ENCODE results near the gene BMP6. TPM values are rescaled to one million over a fixed set of nuclear protein-coding genes. Genes with fewer than 3 reads are reported as not detected.

The BMP6 gene
- total and polyA plus RNA-seq, 2 of the 8 experiments (the other 6 are each of a cell fraction or from before 2014, with no cell fraction given) = 2.0 to 2.1 TPM

GRCh38 chr6:7921632-7922092, 195.8 kb downstream of the BMP6 start:
- Histone ChIP-seq H3K27ac (ENCODE audit: low read depth, low read length) (no peak overlapping the region), H2BK5ac (ENCODE audit: low read depth, low read length) (no peak overlapping the region), H3K18ac (ENCODE audit: extremely low read depth, low read length) (no peak overlapping the region), H4K91ac (replicated peaks; ENCODE audit: insufficient read length, low read length) (no peak overlapping the region), H3K79me1 (ENCODE audit: low read depth, low read length) (no peaks in the 10 kb centered on the region; the same call in 1 of the 2 replicates), H3K9ac (replicated peaks in 1 of 4; ENCODE audit: extremely low read depth in 1 of 4, low read depth in 3 of 4, low read length in 3 of 4) (no peak overlapping the region), H2BK20ac (ENCODE audit: low read length) (no peak overlapping the region), H4K5ac (ENCODE audit: insufficient read length, low read depth, low read length) (no peak overlapping the region), H3K56ac (replicated peaks; ENCODE audit: insufficient read length, low read depth, low read length) (no peak overlapping the region), H4K8ac (ENCODE audit: extremely low read depth, insufficient read depth, low read length) (no peak overlapping the region), H3K36me3 (ENCODE audit: control insufficient read depth in 2 of 4, insufficient read depth in 4 of 4, low read length in 3 of 4) (no peaks in the 10 kb centered on the region), H3K23ac (ENCODE audit: insufficient read length) (no peak overlapping the region), H3K79me2 (ENCODE audit: control insufficient read depth in 1 of 2, insufficient read depth in 2 of 2, low read length in 2 of 2) (no peaks in the 10 kb centered on the region), H3K4me3 (ENCODE audit: extremely low read depth in 1 of 4, insufficient read depth in 2 of 4, low read depth in 3 of 4, low read length in 4 of 4) (no peak overlapping the region), H2BK120ac (replicated peaks; ENCODE audit: low read depth, low read length) (no peak overlapping the region), H2BK15ac (ENCODE audit: low read length) (no peak overlapping the region), H3K9me3 (ENCODE audit: insufficient read depth in 2 of 2, low read depth in 1 of 2, low read length in 1 of 2) (peaks cover 8 to 14% of the 10 kb centered on the region in 2 experiments; a peak in 3 of 4 replicates), H2AFZ (ENCODE audit: low read length) (no peak overlapping the region), H3K4me2 (ENCODE audit: insufficient read depth in 1 of 2, low read depth in 2 of 2, low read length in 2 of 2) (no peak overlapping the region), H3K4me1 (replicated peaks in 1 of 4; ENCODE audit: control insufficient read depth in 3 of 4, insufficient read depth in 4 of 4, low read length in 3 of 4) (no peaks in the 10 kb centered on the region), H3K23me2 (ENCODE audit: low read depth, low read length) (no peaks in the 10 kb centered on the region), H4K20me1 (replicated peaks in 1 of 2; ENCODE audit: control insufficient read depth in 1 of 2, insufficient read depth in 2 of 2, low read length in 2 of 2) (no peaks in the 10 kb centered on the region), H2AK5ac (ENCODE audit: low read depth, low read length) (no peak overlapping the region), H3K4ac (replicated peaks; ENCODE audit: insufficient read length, low read depth, low read length) (no peak overlapping the region), H3K27me3 (replicated peaks in 1 of 4; ENCODE audit: control insufficient read depth in 3 of 4, extremely low read depth in 1 of 4, insufficient read depth in 3 of 4, low read length in 3 of 4) (no peaks in the 10 kb centered on the region), H3K14ac (ENCODE audit: insufficient read length) (no peak overlapping the region), H2BK12ac (ENCODE audit: low read depth, low read length) (no peak overlapping the region)
- WGBS, 2 experiments (ENCODE audit: extremely low coverage in 1 of 2, insufficient coverage in 1 of 2, insufficient read length in 1 of 2, insufficient replicate concordance in 2 of 2, low coverage in 1 of 2, low lambda C conversion rate in 2 of 2, missing lambda C conversion rate in 1 of 2) = 84% methylated on average over 5 of the region's 5 CpGs; no CpG with 5 or more reads in 1 of the 2 experiments
- DNase-seq (ENCODE audit: low read depth in 1 of 2, low spot score in 2 of 2) = no peak
- FAIRE-seq = no peak
- POLR2A ChIA-PET (ENCODE audit: partially characterized antibody) = interaction anchor here (0.7 to 1.5 kb wide), 2 partner anchors 11 to 12 kb away, joined by 3 read pairs; partner anchors contain the start of gene TXNDC5
- CTCF ChIA-PET (ENCODE audit: partially characterized antibody) = no interaction called here
- TF ChIP-seq SAP30 (IDR thresholded peaks at IDR 0.05; ENCODE audit: insufficient read depth, insufficient replicate concordance, low read length) = no peak
- TF ChIP-seq GTF2F1 (IDR thresholded peaks at IDR 0.05; ENCODE audit: borderline replicate concordance, low read depth, low read length) = no peak
- TF ChIP-seq CTBP2 (IDR thresholded peaks at IDR 0.05; ENCODE audit: borderline replicate concordance, insufficient read depth, insufficient read length, low read length) = no peak

All from H1 (cell line).